Stimulated activated CD8-positive, alpha-beta memory T cell treated with anti-CD3 and anti-CD28 coated beads, Interleukin-7, amount 100 ng/mL, for 1 hour (primary cell): Measurements from ENCODE around the gene SLC45A1.
A peak's percentile ranks its signal among the peaks of the same experiment; 100 is the strongest.
"Not testable (repeated sequence)": the region's sequence is repeated elsewhere in the genome, so short reads cannot be mapped to it uniquely, and the experiment has no call there.

Experiments
- DNase-seq, 2 donors: peaks; one replicate each; pipeline ENCODE4 v3.0.0-alpha.2; 2020; ENCODE audit warnings: low read depth in 2 of 2

The SLC45A1 gene

GRCh38 chr1:8317647-8318381 lies at the start of gene SLC45A1:
Gene SLC45A1, plus strand, starts transcription at chr1:8318114. Its CDS starts 6,216 bp downstream, at chr1:8324330.
- peak; percentile 52 to 56 for DNase-seq

GRCh38 chr1:8273036-8273435 lies 44.9 kb upstream of the SLC45A1 start:
- no peak for DNase-seq

GRCh38 chr1:8274352-8274751 lies 43.6 kb upstream of the SLC45A1 start:
- DNase-seq, result no peak

- no peak for DNase-seq
Observed at GRCh38 chr1:8276173-8276914, 41.6 kb upstream of the SLC45A1 start.

- DNase-seq, result no peak
Observed at GRCh38 chr1:8276932-8277331, 41.0 kb upstream of the SLC45A1 start.

- not testable (repeated sequence) for DNase-seq
Observed at GRCh38 chr1:8278677-8279076, 39.2 kb upstream of the SLC45A1 start.

GRCh38 chr1:8281843-8282509 lies 35.9 kb upstream of the SLC45A1 start:
- no peak for DNase-seq

GRCh38 chr1:8283058-8283884 lies 34.6 kb upstream of the SLC45A1 start:
- no peak for DNase-seq

- DNase-seq, result no peak
Observed at GRCh38 chr1:8284127-8284526, 33.8 kb upstream of the SLC45A1 start.

GRCh38 chr1:8285103-8285502 lies 32.8 kb upstream of the SLC45A1 start:
- no peak for DNase-seq

- no peak for DNase-seq
Observed at GRCh38 chr1:8285965-8286364, 31.9 kb upstream of the SLC45A1 start.

GRCh38 chr1:8293118-8293517 lies 24.8 kb upstream of the SLC45A1 start:
- DNase-seq, result no peak

GRCh38 chr1:8293641-8294169 lies 24.2 kb upstream of the SLC45A1 start:
- no peak for DNase-seq

GRCh38 chr1:8294170-8294697 lies 23.7 kb upstream of the SLC45A1 start:
- no peak for DNase-seq

GRCh38 chr1:8297245-8297644 lies 20.7 kb upstream of the SLC45A1 start:
- no peak for DNase-seq

GRCh38 chr1:8299963-8300362 lies 18.0 kb upstream of the SLC45A1 start:
- no peak for DNase-seq

- no peak for DNase-seq
Observed at GRCh38 chr1:8302081-8302956, 15.6 kb upstream of the SLC45A1 start.

GRCh38 chr1:8303141-8303540 lies 14.8 kb upstream of the SLC45A1 start:
- DNase-seq, result no peak

GRCh38 chr1:8303876-8304275 lies 14.0 kb upstream of the SLC45A1 start:
- DNase-seq, result no peak

GRCh38 chr1:8307628-8308027 lies 10.3 kb upstream of the SLC45A1 start:
- DNase-seq, result no peak
